Activated CD8-positive, alpha-beta memory T cell treated with anti-CD3 and anti-CD28 coated beads for 36 hours (primary cell): Measurements from ENCODE around the gene VTI1A. TPM values are rescaled to one million over a fixed set of nuclear protein-coding genes. Genes with fewer than 3 reads are reported as not detected.

Experiments used
- CTCF ChIA-PET: fragments of 350-600 bp; sonication (Branson Sonifier 250); formaldehyde crosslinking; loops from one replicate; lab custom pipeline; 2021; ENCODE audit warnings: antibody characterized with exemption; lab: Charles Lee
- POLR2A ChIA-PET: fragments of 350-600 bp; sonication (Branson Sonifier 250); formaldehyde crosslinking; loops from one replicate; lab custom pipeline; 2021; ENCODE audit warnings: antibody characterized with exemption; lab: Charles Lee
- total RNA-seq, 2 experiments: library from RNA; stranded (reverse); gene quantifications; one replicate each; pipeline ENCODE4 v1.2.3, GENCODE V29; 2021

Gene VTI1A
- total RNA-seq, 2 experiments from 2014 or later: 35.5 to 37.8 TPM

GRCh38 chr10:112613620-112614019 is 166.6 kb downstream of the VTI1A start:
- CTCF ChIA-PET: no interaction called here
- POLR2A ChIA-PET: no interaction called here

GRCh38 chr10:112614072-112614471 is 167.1 kb downstream of the VTI1A start:
- POLR2A ChIA-PET: no interaction called here

GRCh38 chr10:112614586-112614985 is 167.6 kb downstream of the VTI1A start:
- POLR2A ChIA-PET: no interaction called here
- CTCF ChIA-PET: no interaction called here

More at GRCh38 chr10:112614072-112614471, 167.1 kb downstream of the VTI1A start:
- CTCF ChIA-PET: no interaction called here

- ChIA-PET CTCF (no interaction called here), POLR2A (no interaction called here)
Measured at GRCh38 chr10:112615269-112615668, 168.3 kb downstream of the VTI1A start.

- ChIA-PET POLR2A (no interaction called here), CTCF (no interaction called here)
Measured at GRCh38 chr10:112616647-112617046, 169.6 kb downstream of the VTI1A start.

GRCh38 chr10:112618814-112619213 is 171.8 kb downstream of the VTI1A start:
- CTCF ChIA-PET: no interaction called here
- POLR2A ChIA-PET: no interaction called here

GRCh38 chr10:112619556-112619955 is 172.5 kb downstream of the VTI1A start:
- CTCF ChIA-PET: no interaction called here
- POLR2A ChIA-PET: no interaction called here

GRCh38 chr10:112622786-112623185 is 175.8 kb downstream of the VTI1A start:
- ChIA-PET CTCF (interaction anchor here (0.6 kb wide), 1 partner anchor 152 kb away, joined by 3 read pairs; no protein-coding TSS in a partner anchor), POLR2A (no interaction called here)

- ChIA-PET CTCF (no interaction called here), POLR2A (no interaction called here)
Measured at GRCh38 chr10:112624546-112625048, 177.6 kb downstream of the VTI1A start.

- POLR2A ChIA-PET: no interaction called here
- CTCF ChIA-PET: no interaction called here
Measured at GRCh38 chr10:112628951-112629609, 182.1 kb downstream of the VTI1A start.

GRCh38 chr10:112631501-112632400 is 184.7 kb downstream of the VTI1A start:
- ChIA-PET POLR2A (no interaction called here), CTCF (no interaction called here)

- CTCF ChIA-PET: no interaction called here
- POLR2A ChIA-PET: no interaction called here
Measured at GRCh38 chr10:112634096-112634830, 187.2 kb downstream of the VTI1A start.

GRCh38 chr10:112637901-112638300 is 190.9 kb downstream of the VTI1A start:
- ChIA-PET CTCF (no interaction called here), POLR2A (no interaction called here)

- CTCF ChIA-PET: no interaction called here
- POLR2A ChIA-PET: no interaction called here
Measured at GRCh38 chr10:112639298-112639697, 192.3 kb downstream of the VTI1A start.

GRCh38 chr10:112640638-112641037 is 193.6 kb downstream of the VTI1A start:
- ChIA-PET POLR2A (no interaction called here), CTCF (no interaction called here)

- ChIA-PET POLR2A (no interaction called here), CTCF (no interaction called here)
Measured at GRCh38 chr10:112643600-112644264, 196.7 kb downstream of the VTI1A start.

- ChIA-PET CTCF (no interaction called here), POLR2A (no interaction called here)
Measured at GRCh38 chr10:112644265-112644645, 197.2 kb downstream of the VTI1A start.

- ChIA-PET CTCF (no interaction called here), POLR2A (no interaction called here)
Measured at GRCh38 chr10:112649006-112649821, 202.2 kb downstream of the VTI1A start.

GRCh38 chr10:112649822-112650152 is 202.8 kb downstream of the VTI1A start:
- ChIA-PET CTCF (no interaction called here), POLR2A (no interaction called here)
